22Rv1 (cell line): ENCODE data around the gene NME7.

ENCODE experiments used
- H3K27ac ChIP-seq: fragments of 450-650 bp; 2 replicates; pipeline ENCODE4 v1.5.1; 2017
- ZFX ChIP-seq: fragments of 450-650 bp; IDR thresholded peaks from 2 replicates; pipeline ENCODE4 v1.6.1; 2017; ENCODE audit warnings: antibody characterized with exemption, borderline replicate concordance
- TF ChIP-seq, protein P1 (sequence below): fragments of 450-650 bp; IDR thresholded peaks from 2 replicates; pipeline ENCODE4 v1.5.1; 2017; ENCODE audit warnings: mild to moderate bottlenecking

NME7 gene

GRCh38 chr1:169383449-169383848 lies 15.9 kb upstream of the NME7 start:
- no peak overlapping the region for H3K27ac ChIP-seq
- TF ChIP-seq, protein P1, sequence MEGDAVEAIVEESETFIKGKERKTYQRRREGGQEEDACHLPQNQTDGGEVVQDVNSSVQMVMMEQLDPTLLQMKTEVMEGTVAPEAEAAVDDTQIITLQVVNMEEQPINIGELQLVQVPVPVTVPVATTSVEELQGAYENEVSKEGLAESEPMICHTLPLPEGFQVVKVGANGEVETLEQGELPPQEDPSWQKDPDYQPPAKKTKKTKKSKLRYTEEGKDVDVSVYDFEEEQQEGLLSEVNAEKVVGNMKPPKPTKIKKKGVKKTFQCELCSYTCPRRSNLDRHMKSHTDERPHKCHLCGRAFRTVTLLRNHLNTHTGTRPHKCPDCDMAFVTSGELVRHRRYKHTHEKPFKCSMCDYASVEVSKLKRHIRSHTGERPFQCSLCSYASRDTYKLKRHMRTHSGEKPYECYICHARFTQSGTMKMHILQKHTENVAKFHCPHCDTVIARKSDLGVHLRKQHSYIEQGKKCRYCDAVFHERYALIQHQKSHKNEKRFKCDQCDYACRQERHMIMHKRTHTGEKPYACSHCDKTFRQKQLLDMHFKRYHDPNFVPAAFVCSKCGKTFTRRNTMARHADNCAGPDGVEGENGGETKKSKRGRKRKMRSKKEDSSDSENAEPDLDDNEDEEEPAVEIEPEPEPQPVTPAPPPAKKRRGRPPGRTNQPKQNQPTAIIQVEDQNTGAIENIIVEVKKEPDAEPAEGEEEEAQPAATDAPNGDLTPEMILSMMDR, result no peak
- no peak for TF ChIP-seq ZFX

DNA sequence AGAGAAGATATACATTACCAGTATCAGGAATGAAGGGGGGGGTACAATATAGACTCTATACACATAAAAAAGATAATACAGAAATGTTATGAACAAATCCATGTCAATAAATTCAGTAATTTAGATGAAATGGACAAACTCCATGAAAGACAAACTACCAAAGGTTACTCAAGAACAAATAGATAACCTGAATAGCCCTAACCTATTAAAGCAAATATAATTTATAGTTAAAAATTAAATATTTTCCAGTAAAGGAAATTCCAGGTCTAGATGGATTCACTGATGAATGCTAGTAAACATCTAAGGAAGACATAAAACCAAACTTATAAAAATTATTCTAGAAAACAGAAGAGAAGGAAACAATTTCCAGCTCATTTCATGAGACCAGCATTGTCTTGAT lies 13.6 kb upstream of the NME7 start:
- no peak overlapping the region for H3K27ac ChIP-seq
- TF ChIP-seq ZFX, result no peak
- TF ChIP-seq, protein P1, result no peak

- no peak overlapping the region for H3K27ac ChIP-seq
- TF ChIP-seq, protein P1, result no peak
- no peak for TF ChIP-seq ZFX
Measured at GRCh38 chr1:169371404-169371803, 3.8 kb upstream of the NME7 start.

DNA sequence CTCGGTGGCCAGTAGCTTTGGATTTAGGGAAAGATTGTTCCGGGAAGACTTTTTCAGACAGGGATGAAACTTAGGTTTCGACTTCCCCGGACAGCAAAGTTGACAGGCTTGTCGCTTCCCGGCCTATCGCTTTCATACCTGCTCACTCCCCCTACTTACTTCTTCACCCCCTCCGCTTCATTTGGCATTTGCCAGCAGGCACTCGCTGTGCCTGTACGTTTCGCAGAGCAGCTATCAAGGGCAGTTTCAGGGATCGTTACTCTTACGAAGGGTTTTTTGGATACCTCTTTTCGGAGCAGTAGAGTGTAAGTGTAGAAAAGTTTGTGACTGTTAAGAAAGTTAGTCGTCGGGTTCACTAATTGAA lies 791 bp upstream of the NME7 start:
- H3K27ac ChIP-seq, result peak overlapping the region; percentile 86

DNA sequence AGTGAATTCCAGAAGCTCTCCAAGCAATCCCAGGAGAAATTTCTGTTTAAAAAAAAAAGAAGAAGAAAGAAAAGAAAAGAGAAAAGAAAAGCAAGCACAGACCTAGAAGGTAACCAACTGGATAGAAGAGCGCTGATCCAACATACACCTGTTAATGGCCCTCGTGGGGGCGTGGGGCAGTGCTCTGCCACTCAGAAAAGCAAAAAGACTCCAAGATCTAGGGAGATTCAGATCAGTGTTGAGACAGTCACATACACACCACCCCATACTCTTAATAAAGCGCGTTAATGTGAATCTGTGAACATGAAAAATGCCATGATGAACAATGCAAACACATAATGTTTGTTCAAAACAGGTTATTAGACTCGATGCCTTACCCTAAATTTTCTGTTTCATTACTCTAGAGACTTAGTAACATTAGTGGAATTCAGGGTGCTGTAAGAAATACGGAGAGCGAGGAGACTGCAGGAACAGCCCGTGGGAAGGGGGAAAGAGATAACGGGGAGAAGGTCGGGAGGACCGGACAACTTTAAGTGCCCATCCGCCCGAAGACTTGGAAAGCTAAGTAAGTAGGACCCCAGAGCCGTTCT lies 406 bp downstream of the NME7 start:
- peak overlapping the region; percentile 86 for H3K27ac ChIP-seq
- TF ChIP-seq ZFX, result no peak
- TF ChIP-seq, protein P1, result no peak

More for the DNA sequence above, 791 bp upstream of the NME7 start:
- TF ChIP-seq, protein P1, result no peak
- no peak for TF ChIP-seq ZFX

DNA sequence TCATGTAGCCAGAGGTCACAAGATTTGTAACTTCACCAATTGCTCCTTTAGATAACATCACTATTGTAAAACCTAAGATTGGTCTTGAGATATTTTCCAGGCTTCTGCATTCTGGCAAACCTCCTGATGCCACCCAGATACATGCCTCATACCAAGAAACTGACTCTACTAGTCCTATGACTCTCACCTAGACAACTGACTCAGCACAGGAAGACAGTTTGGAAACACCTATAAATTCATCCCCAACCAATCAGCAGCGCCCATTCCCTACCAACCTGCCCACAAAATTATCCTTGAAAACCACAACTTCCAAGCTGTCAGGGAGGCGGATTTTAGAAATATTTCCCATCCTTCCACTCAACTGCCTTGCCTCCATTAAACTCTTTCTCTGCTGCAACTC lies 2.6 kb downstream of the NME7 start:
- no peak for TF ChIP-seq ZFX
- TF ChIP-seq, protein P1, result no peak

GRCh38 chr1:169363046-169363730 lies 4.4 kb downstream of the NME7 start:
- no peak for TF ChIP-seq ZFX
- TF ChIP-seq, protein P1, result no peak
- H3K27ac ChIP-seq, result no peak overlapping the region

More for the DNA sequence above, 2.6 kb downstream of the NME7 start:
- no peak overlapping the region for H3K27ac ChIP-seq
